Mesodermal cell (in vitro differentiated cells): ENCODE results near the gene GPHB5.
"Not testable (repeated sequence)": the region's sequence is repeated elsewhere in the genome, so short reads cannot be mapped to it uniquely, and the experiment has no call there.

Source experiments
- H3K27ac ChIP-seq: 2 replicates; pipeline ENCODE4 v1.7.0; 2013; ENCODE audit warnings: mild to moderate bottlenecking, low read depth, low read length, moderate library complexity; ENCODE audit not compliant: severe bottlenecking
- H3K36me3 ChIP-seq: 2 replicates; pipeline ENCODE4 v1.7.1; 2013; ENCODE audit warnings: mild to moderate bottlenecking, low read length, moderate library complexity; ENCODE audit not compliant: control insufficient read depth, insufficient read depth
- H3K4me1 ChIP-seq: one replicate; pipeline ENCODE4 v1.7.1; 2013; ENCODE audit warnings: mild to moderate bottlenecking, low read length; ENCODE audit not compliant: insufficient read depth, control insufficient read depth, poor library complexity, severe bottlenecking
- H3K4me3 ChIP-seq: 2 replicates; pipeline ENCODE4 v1.7.0; 2013; ENCODE audit warnings: low read length, control low read depth, mild to moderate bottlenecking; ENCODE audit not compliant: insufficient read depth, poor library complexity, severe bottlenecking; ENCODE audit errors: extremely low read depth
- H3K9me3 ChIP-seq: 2 replicates; pipeline ENCODE4 v1.7.1; 2013; ENCODE audit warnings: mild to moderate bottlenecking, low read length, moderate library complexity; ENCODE audit not compliant: control insufficient read depth
- WGBS, 2 experiments: methylation state at CpG; one replicate each; pipeline ENCODE4 v1.1.5; 2013; ENCODE audit warnings: missing lambda C conversion rate in 2 of 2; ENCODE audit not compliant: insufficient coverage in 2 of 2; 5-methylcytosine and 5-hydroxymethylcytosine counted together

Gene GPHB5

GRCh38 chr14:63292805-63293204 is 25.9 kb downstream of the GPHB5 start:
- Histone ChIP-seq H3K27ac (no peak overlapping the region), H3K36me3 (peaks cover 34% of the 10 kb centered on the region), H3K4me1 (no peaks in the 10 kb centered on the region), H3K4me3 (no peak overlapping the region), H3K9me3 (peaks cover 4% of the 10 kb centered on the region)
- WGBS, 2 experiments = no CpG with 5 or more reads among the region's 2 CpGs

GRCh38 chr14:63290741-63291430 is 27.8 kb downstream of the GPHB5 start:
- peak overlapping the region; percentile 32 for H3K27ac ChIP-seq
- 89% methylated on average over 10 to 11 of the region's 12 CpGs for WGBS, 2 experiments
- H3K9me3 ChIP-seq = peaks cover 4% of the 10 kb centered on the region
- H3K4me1 ChIP-seq = no peaks in the 10 kb centered on the region
- H3K4me3 ChIP-seq = no peak overlapping the region
- peaks cover 40% of the 10 kb centered on the region for H3K36me3 ChIP-seq

GRCh38 chr14:63288853-63289252 is 29.9 kb downstream of the GPHB5 start:
- no CpG with 5 or more reads among the region's 1 CpG for WGBS, 2 experiments
- no peak overlapping the region for H3K27ac ChIP-seq
- peaks cover 44% of the 10 kb centered on the region for H3K36me3 ChIP-seq
- H3K4me3 ChIP-seq = no peak overlapping the region
- H3K4me1 ChIP-seq = no peaks in the 10 kb centered on the region
- H3K9me3 ChIP-seq = no peaks in the 10 kb centered on the region

- H3K4me1 ChIP-seq = no peaks in the 10 kb centered on the region
- no peak overlapping the region for H3K4me3 ChIP-seq
- H3K36me3 ChIP-seq = peaks cover 35% of the 10 kb centered on the region
- no peaks in the 10 kb centered on the region for H3K9me3 ChIP-seq
- 86 to 96% methylated on average over 6 of the region's 6 CpGs for WGBS, 2 experiments
- no peak overlapping the region for H3K27ac ChIP-seq
Measured at GRCh38 chr14:63287666-63288483, 30.9 kb downstream of the GPHB5 start.

GRCh38 chr14:63286071-63286470 is 32.7 kb downstream of the GPHB5 start:
- Histone ChIP-seq H3K4me1 (no peaks in the 10 kb centered on the region), H3K4me3 (no peak overlapping the region), H3K36me3 (peaks cover 27% of the 10 kb centered on the region), H3K9me3 (no peaks in the 10 kb centered on the region), H3K27ac (no peak overlapping the region)
- 70 to 75% methylated on average over 1 to 2 of the region's 2 CpGs for WGBS, 2 experiments

- Histone ChIP-seq H3K36me3 (peaks cover 20% of the 10 kb centered on the region), H3K9me3 (no peaks in the 10 kb centered on the region), H3K4me3 (no peak overlapping the region), H3K4me1 (no peaks in the 10 kb centered on the region), H3K27ac (peak overlapping the region; percentile 68)
- WGBS, 2 experiments = 81 to 92% methylated on average over 4 to 5 of the region's 7 CpGs
Measured at GRCh38 chr14:63283884-63284248, 34.9 kb downstream of the GPHB5 start.

GRCh38 chr14:63282997-63283883 is 35.5 kb downstream of the GPHB5 start:
- no peaks in the 10 kb centered on the region for H3K9me3 ChIP-seq
- peaks cover 18% of the 10 kb centered on the region for H3K36me3 ChIP-seq
- H3K4me3 ChIP-seq = no peak overlapping the region
- H3K4me1 ChIP-seq = no peaks in the 10 kb centered on the region
- peak overlapping the region; percentile 68 for H3K27ac ChIP-seq
- 92 to 97% methylated on average over 6 of the region's 8 CpGs for WGBS, 2 experiments

GRCh38 chr14:63279933-63280332 is 38.8 kb downstream of the GPHB5 start:
- H3K4me1 ChIP-seq, H3K4me3 ChIP-seq, H3K36me3 ChIP-seq, H3K9me3 ChIP-seq, H3K27ac ChIP-seq: not testable (repeated sequence)
- WGBS, 2 experiments = 95 to 98% methylated on average over 2 to 4 of the region's 4 CpGs

- Histone ChIP-seq H3K4me1 (no peaks in the 10 kb centered on the region), H3K9me3 (no peaks in the 10 kb centered on the region), H3K4me3 (no peak overlapping the region), H3K36me3 (peaks cover 3% of the 10 kb centered on the region), H3K27ac (no peak overlapping the region)
- WGBS, 2 experiments = 50 to 75% methylated on average over 1 of the region's 2 CpGs
Measured at GRCh38 chr14:63277591-63278183, 41.0 kb downstream of the GPHB5 start.
